Measurements from ENCODE around the gene MOK.

MOK gene

GRCh38 chr14:102200690-102201352 lies 104.1 kb downstream of the MOK start:
- DNase-seq (ENCODE audit: low read depth) = no peak
- H3K4me3 ChIP-seq (replicated peaks; ENCODE audit: low read depth, low read length) = no peak overlapping the region
- TF ChIP-seq CTCF (IDR thresholded peaks at IDR 0.05; ENCODE audit: low read length, missing control alignments) = no peak

DNA sequence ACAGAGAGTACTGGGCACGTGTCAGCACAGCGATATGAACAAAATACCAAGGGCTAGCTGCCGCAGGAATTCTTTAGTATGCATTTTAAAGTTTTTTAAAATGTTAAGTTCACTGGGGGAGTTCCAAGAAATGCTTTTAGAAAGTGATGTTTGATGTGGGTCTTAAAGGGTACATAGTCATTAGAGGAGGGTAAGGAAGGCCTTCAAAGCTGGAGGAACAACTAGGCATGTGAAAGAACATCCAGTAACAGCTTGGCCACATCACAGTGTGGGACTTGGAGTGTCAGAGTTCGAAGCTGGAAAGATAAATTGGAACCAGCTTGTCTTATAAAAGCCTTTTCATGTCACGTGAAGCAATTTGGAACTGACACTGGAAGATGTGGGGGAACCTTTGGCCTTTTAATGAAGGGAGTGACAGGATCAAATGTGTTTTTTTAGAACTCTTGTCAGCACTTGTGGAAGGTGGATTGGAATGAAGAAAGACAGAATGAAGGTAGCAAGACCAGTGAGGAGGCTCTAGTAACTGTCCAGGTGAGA lies 107.6 kb downstream of the MOK start:
- DNase-seq (ENCODE audit: low read depth) = no peak
- TF ChIP-seq CTCF (IDR thresholded peaks at IDR 0.05; ENCODE audit: low read length, missing control alignments) = no peak
- H3K4me3 ChIP-seq (replicated peaks; ENCODE audit: low read depth, low read length) = no peak overlapping the region

GRCh38 chr14:102196902-102197230 lies 108.1 kb downstream of the MOK start:
- H3K4me3 ChIP-seq (replicated peaks; ENCODE audit: low read depth, low read length) = no peak overlapping the region
- TF ChIP-seq CTCF (IDR thresholded peaks at IDR 0.05; ENCODE audit: low read length, missing control alignments) = no peak
- no peak for DNase-seq (ENCODE audit: low read depth)

- TF ChIP-seq CTCF (IDR thresholded peaks at IDR 0.05; ENCODE audit: low read length, missing control alignments) = no peak
- no peak overlapping the region for H3K4me3 ChIP-seq (replicated peaks; ENCODE audit: low read depth, low read length)
- no peak for DNase-seq (ENCODE audit: low read depth)
Measured at GRCh38 chr14:102196039-102196901, 108.7 kb downstream of the MOK start.

DNA sequence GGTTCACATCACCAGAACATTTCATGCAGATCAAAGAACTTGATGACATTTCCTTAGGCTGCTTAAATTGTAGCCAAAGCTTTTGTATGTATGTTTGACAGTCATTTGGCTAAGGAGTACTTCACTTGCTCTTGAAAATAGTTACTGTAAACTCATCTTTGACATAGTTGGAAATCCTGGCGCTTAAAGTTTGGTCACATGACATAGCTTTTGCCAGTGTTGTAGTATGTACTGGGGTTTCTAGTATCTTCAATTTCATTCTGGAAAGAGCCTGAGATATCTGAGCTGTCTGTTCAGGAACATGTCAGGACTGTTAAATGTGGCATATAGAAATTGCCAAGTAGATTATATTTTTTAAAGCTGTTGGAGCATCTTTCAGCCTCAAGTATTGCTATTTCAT lies 109.5 kb downstream of the MOK start:
- H3K4me3 ChIP-seq (replicated peaks; ENCODE audit: low read depth, low read length) = no peak overlapping the region
- no peak for TF ChIP-seq CTCF (IDR thresholded peaks at IDR 0.05; ENCODE audit: low read length, missing control alignments)
- no peak for DNase-seq (ENCODE audit: low read depth)

DNA sequence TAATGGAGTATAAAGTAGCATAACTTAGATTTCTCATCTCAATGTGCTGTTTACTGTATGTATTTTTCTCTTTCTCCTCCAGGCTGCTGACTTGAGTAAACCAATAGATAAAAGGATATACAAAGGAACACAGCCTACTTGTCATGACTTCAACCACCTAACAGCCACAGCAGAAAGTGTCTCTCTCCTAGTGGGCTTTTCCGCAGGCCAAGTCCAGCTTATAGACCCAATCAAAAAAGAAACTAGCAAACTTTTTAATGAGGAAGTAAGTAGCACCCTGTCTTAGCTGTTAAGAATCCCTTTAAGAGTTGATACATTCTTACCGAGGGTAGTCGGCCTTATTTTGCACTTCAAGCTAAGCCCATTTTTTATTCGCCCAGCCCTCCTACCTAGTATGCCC lies 110.1 kb downstream of the MOK start:
- DNase-seq (ENCODE audit: low read depth) = no peak
- no peak overlapping the region for H3K4me3 ChIP-seq (replicated peaks; ENCODE audit: low read depth, low read length)

More for the DNA sequence above, 110.1 kb downstream of the MOK start:
- no peak for TF ChIP-seq CTCF (IDR thresholded peaks at IDR 0.05; ENCODE audit: low read length, missing control alignments)

Data from fibroblast of pulmonary artery (primary cell).